ENCODE results near the gene EBI3. TPM values are rescaled to one million over a fixed set of nuclear protein-coding genes. Genes with fewer than 3 reads are reported as not detected.
A peak's percentile ranks its signal among the peaks of the same experiment; 100 is the strongest.
"Not testable (repeated sequence)": the region's sequence is repeated elsewhere in the genome, so short reads cannot be mapped to it uniquely, and the experiment has no call there.

The EBI3 gene
- total RNA-seq, 2 experiments from 2014 or later, result 14.5 to 16.8 TPM

DNA sequence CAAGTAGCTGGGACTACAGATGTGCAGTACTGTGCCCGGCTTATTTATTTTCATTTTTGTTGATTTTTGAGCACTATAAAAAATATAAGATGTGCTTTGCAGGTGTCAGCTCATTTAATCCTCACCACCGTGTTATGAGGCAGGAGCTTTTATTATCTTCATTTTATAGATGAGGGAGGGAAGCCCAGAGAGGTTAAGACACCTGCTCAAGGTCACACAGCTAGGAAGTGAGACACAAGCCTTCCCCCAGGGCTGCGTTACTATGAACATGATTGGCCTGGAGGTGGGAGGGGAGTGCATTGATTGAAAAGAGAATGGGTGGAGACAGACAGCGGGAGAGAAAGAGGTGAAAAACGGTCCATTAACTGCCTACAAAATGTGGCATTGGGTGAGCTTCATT, 39.7 kb upstream of the EBI3 start:
- H3K4me1 Mint-ChIP-seq, result no peaks in the 10 kb centered on the region
- no peak overlapping the region for H3K27ac Mint-ChIP-seq
- POLR2A ChIA-PET, result no interaction called here
- ATAC-seq, result no peak
- no peaks in the 10 kb centered on the region for H3K9me3 Mint-ChIP-seq (ENCODE audit: low read depth)
- no peak for DNase-seq
- H3K27me3 Mint-ChIP-seq, result peaks cover 10% of the 10 kb centered on the region
- no peaks in the 10 kb centered on the region for H3K36me3 Mint-ChIP-seq (ENCODE audit: low read depth)
- intact Hi-C loops (cut with DNase I, micrococcal nuclease), result no loop called here
- H3K4me3 Mint-ChIP-seq, result no peak overlapping the region
- CTCF ChIA-PET, result interaction anchor here (0.6 to 1.0 kb wide), 3 partner anchors 15 to 386 kb away, joined by 3 read pairs; no protein-coding TSS in a partner anchor

GRCh38 chr19:4192537-4192936, 36.8 kb upstream of the EBI3 start:
- peaks cover 28% of the 10 kb centered on the region for H3K27me3 Mint-ChIP-seq
- ATAC-seq; H3K27ac Mint-ChIP-seq; H3K9me3 Mint-ChIP-seq (ENCODE audit: low read depth); H3K36me3 Mint-ChIP-seq (ENCODE audit: low read depth); POLR2A ChIA-PET; DNase-seq; intact Hi-C loops (cut with DNase I, micrococcal nuclease); H3K4me1 Mint-ChIP-seq; H3K4me3 Mint-ChIP-seq: not testable (repeated sequence)
- CTCF ChIA-PET, result interaction anchor here (0.6 kb wide), 2 partner anchors 42 to 60 kb away, joined by 3 read pairs; no protein-coding TSS in a partner anchor

DNA sequence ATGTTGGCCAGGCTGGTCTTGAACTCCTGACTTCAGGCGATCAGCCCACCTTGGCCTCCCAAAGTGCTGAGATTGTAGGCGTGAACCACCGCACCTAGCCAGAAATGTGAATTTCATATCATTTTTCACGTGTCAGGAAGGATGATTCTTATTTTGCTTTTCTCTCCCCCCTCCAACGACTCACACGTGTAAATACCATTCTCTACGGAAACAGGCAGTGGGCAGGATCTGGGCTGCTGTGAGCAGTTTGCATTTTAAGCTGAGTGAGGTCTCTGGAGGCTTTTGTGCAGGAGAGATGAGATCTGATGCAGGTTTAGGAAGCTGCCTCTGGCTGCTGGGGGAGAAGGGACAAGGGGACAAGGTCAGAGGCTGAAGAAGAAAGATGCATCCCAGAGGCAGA, 35.0 kb upstream of the EBI3 start:
- no peak overlapping the region for H3K4me3 Mint-ChIP-seq
- DNase-seq (no peak), ATAC-seq (no peak)
- H3K4me1 Mint-ChIP-seq, result peaks cover 8% of the 10 kb centered on the region
- POLR2A ChIA-PET, result no interaction called here
- no peaks in the 10 kb centered on the region for H3K36me3 Mint-ChIP-seq (ENCODE audit: low read depth)
- H3K27ac Mint-ChIP-seq, result no peak overlapping the region
- CTCF ChIA-PET, result interaction anchor here (0.7 to 0.8 kb wide), 2 partner anchors 276 to 860 kb away, joined by 3 read pairs; no protein-coding TSS in a partner anchor
- peaks cover 9% of the 10 kb centered on the region for H3K9me3 Mint-ChIP-seq (ENCODE audit: low read depth)
- intact Hi-C loops (cut with DNase I, micrococcal nuclease), result no loop called here
- peaks cover 38% of the 10 kb centered on the region for H3K27me3 Mint-ChIP-seq

DNA sequence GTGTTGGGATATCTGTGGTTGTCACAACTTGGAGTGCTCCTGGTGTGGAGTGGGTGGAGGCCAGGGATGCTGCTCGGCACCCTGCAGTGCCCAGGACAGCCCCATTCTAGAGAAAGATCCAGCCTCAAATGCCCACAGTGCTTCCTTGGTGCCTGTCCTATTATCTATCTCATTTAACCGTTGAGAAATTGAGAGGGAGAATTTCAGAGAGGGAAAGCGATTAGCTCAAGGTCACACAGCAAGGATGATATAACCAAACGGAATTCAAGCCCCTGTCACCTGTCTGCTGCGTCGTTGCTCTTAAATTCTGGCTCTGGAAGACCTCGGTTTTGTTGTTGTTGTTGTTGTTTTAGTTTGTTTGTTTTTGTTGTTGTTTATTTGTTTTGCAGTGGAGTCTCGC, 33.3 kb upstream of the EBI3 start:
- Mint-ChIP-seq H3K36me3 (ENCODE audit: low read depth) (no peaks in the 10 kb centered on the region), H3K27ac (no peak overlapping the region), H3K9me3 (ENCODE audit: low read depth) (peaks cover 9% of the 10 kb centered on the region), H3K4me1 (peaks cover 8% of the 10 kb centered on the region), H3K4me3 (no peak overlapping the region), H3K27me3 (peaks cover 43% of the 10 kb centered on the region)
- ChIA-PET POLR2A (no interaction called here), CTCF (interaction anchor here (1.2 kb wide), 1 partner anchor 10 kb away, joined by 4 read pairs; no protein-coding TSS in a partner anchor)
- intact Hi-C loops (cut with DNase I, micrococcal nuclease), result no loop called here
- ATAC-seq, result no peak
- no peak for DNase-seq

- ChIA-PET CTCF (no interaction called here), POLR2A (no interaction called here)
- peaks cover 43% of the 10 kb centered on the region for H3K27me3 Mint-ChIP-seq
- no peak for ATAC-seq
- no peak overlapping the region for H3K4me3 Mint-ChIP-seq
- peaks cover 8% of the 10 kb centered on the region for H3K4me1 Mint-ChIP-seq
- H3K36me3 Mint-ChIP-seq (ENCODE audit: low read depth), result no peaks in the 10 kb centered on the region
- H3K27ac Mint-ChIP-seq, result no peak overlapping the region
- no peak for DNase-seq
- H3K9me3 Mint-ChIP-seq (ENCODE audit: low read depth), result peaks cover 9% of the 10 kb centered on the region
- intact Hi-C loops (cut with DNase I, micrococcal nuclease), result no loop called here
Observed at GRCh38 chr19:4196587-4197148, 32.7 kb upstream of the EBI3 start.

- DNase-seq, result no peak
- ChIA-PET POLR2A (no interaction called here), CTCF (no interaction called here)
- intact Hi-C loops (cut with DNase I, micrococcal nuclease), result no loop called here
- Mint-ChIP-seq H3K27me3 (peaks cover 43% of the 10 kb centered on the region), H3K27ac (no peak overlapping the region), H3K4me1 (peaks cover 8% of the 10 kb centered on the region), H3K4me3 (no peak overlapping the region), H3K9me3 (ENCODE audit: low read depth) (peaks cover 9% of the 10 kb centered on the region), H3K36me3 (ENCODE audit: low read depth) (no peaks in the 10 kb centered on the region)
- no peak for ATAC-seq
Observed at GRCh38 chr19:4197228-4197624, 32.1 kb upstream of the EBI3 start.

- H3K9me3 Mint-ChIP-seq (ENCODE audit: low read depth), result peaks cover 9% of the 10 kb centered on the region
- intact Hi-C loops (cut with DNase I, micrococcal nuclease), result no loop called here
- H3K4me3 Mint-ChIP-seq, result no peak overlapping the region
- H3K27me3 Mint-ChIP-seq, result peaks cover 43% of the 10 kb centered on the region
- DNase-seq (peak; percentile 52), ATAC-seq (peak; percentile 71)
- no peak overlapping the region for H3K27ac Mint-ChIP-seq
- ChIA-PET POLR2A (no interaction called here), CTCF (no interaction called here)
- peaks cover 8% of the 10 kb centered on the region for H3K4me1 Mint-ChIP-seq
- H3K36me3 Mint-ChIP-seq (ENCODE audit: low read depth), result no peaks in the 10 kb centered on the region
Observed at GRCh38 chr19:4197625-4198466, 31.5 kb upstream of the EBI3 start.

DNA sequence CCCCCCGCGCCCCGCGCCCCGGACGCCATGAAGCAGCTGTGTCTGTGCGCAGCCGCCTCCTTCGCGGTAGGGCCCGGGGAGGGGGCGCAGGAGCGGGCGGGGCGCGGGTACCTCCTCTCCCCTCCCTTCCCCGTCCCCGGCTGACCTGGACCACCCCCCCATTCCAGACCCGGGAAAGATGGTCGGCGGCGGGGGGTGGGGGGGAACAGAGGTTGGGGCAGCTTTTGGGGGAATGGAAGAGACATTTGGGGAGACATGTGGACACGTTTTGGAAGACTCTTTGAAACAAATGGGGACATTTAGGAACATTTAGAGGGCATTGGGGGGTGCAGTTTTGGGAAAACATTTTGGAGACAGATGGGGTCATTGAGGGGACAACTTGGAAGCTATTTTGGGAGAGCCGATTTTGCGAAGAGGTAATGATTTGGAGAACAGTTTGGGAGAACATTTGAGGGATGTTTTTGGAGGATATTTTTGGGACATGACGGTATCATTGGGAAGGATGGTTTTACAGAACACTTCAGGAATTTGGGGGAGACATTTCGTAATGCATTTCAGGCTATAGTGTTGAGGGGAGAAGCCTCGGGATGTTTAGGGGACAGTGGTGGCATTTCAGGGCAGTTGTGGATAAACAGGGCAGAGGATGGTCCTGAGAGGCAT, 30.7 kb upstream of the EBI3 start:
- no peak overlapping the region for H3K4me3 Mint-ChIP-seq
- peaks cover 8% of the 10 kb centered on the region for H3K4me1 Mint-ChIP-seq
- ATAC-seq (no peak), DNase-seq (no peak)
- CTCF ChIA-PET, result no interaction called here
- no peak overlapping the region for H3K27ac Mint-ChIP-seq
- POLR2A ChIA-PET, result no interaction called here
- intact Hi-C loops (cut with DNase I, micrococcal nuclease), result no loop called here
- no peaks in the 10 kb centered on the region for H3K36me3 Mint-ChIP-seq (ENCODE audit: low read depth)
- peaks cover 9% of the 10 kb centered on the region for H3K9me3 Mint-ChIP-seq (ENCODE audit: low read depth)
- H3K27me3 Mint-ChIP-seq, result peaks cover 40% of the 10 kb centered on the region

DNA sequence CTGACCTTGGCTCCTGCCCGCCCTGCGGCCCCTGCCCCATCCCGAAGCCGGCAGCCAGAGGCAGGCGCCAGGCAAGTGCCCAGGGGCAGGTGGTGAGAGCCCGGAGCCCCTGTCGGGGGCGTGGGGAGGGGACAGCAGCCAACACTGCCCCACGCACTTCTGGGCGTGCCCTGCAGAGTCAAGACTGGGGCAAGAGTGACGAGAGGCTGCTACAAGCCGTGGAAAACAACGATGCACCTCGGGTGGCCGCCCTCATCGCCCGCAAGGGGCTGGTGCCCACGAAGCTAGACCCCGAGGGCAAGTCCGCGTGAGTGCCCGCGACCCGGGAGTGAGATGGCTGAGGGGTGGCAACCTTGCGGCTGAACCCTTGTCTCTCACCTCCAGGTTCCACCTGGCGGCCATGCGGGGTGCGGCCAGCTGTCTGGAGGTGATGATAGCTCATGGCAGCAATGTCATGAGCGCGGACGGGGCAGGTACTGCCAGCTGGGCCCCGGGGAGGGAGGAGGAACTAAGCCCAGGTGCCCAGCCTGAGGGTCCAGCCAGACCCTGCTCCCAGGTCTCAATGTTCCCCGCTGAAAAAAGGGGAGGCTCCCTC, 29.5 kb upstream of the EBI3 start:
- ATAC-seq (no peak), DNase-seq (no peak)
- POLR2A ChIA-PET, result no interaction called here
- Mint-ChIP-seq H3K27ac (no peak overlapping the region), H3K4me3 (no peak overlapping the region), H3K27me3 (peaks cover 34% of the 10 kb centered on the region), H3K36me3 (ENCODE audit: low read depth) (no peaks in the 10 kb centered on the region), H3K9me3 (ENCODE audit: low read depth) (peaks cover 9% of the 10 kb centered on the region), H3K4me1 (peaks cover 8% of the 10 kb centered on the region)
- intact Hi-C loops (cut with DNase I, micrococcal nuclease), result loop anchor here in 1 of 2 experiments (5.0 to 10.0 kb wide), 2 partner anchors 32 to 55 kb away; no protein-coding TSS in a partner anchor
- CTCF ChIA-PET, result interaction anchor here (1.4 to 2.3 kb wide), 2 partner anchors 12 to 214 kb away, joined by 7 read pairs; partner anchors contain the start of gene EEF2

- ATAC-seq (no peak), DNase-seq (no peak)
- Mint-ChIP-seq H3K4me3 (no peak overlapping the region), H3K36me3 (ENCODE audit: low read depth) (no peaks in the 10 kb centered on the region), H3K27me3 (peaks cover 30% of the 10 kb centered on the region), H3K27ac (no peak overlapping the region), H3K9me3 (ENCODE audit: low read depth) (peaks cover 9% of the 10 kb centered on the region), H3K4me1 (peaks cover 8% of the 10 kb centered on the region)
- ChIA-PET CTCF (interaction anchor here (0.6 to 2.3 kb wide), 7 partner anchors 10 to 215 kb away, joined by 3 to 8 read pairs (median 4); partner anchors contain the start of gene EEF2), POLR2A (interaction anchor here (0.6 kb wide), 1 partner anchor 355 kb away, joined by 4 read pairs; no protein-coding TSS in a partner anchor)
- intact Hi-C loops (cut with DNase I, micrococcal nuclease), result loop anchor here in 1 of 2 experiments (5.0 to 10.0 kb wide), 2 partner anchors 34 to 56 kb away; no protein-coding TSS in a partner anchor
Observed at GRCh38 chr19:4200940-4201542, 28.3 kb upstream of the EBI3 start.

- H3K36me3 Mint-ChIP-seq (ENCODE audit: low read depth), result no peaks in the 10 kb centered on the region
- H3K27me3 Mint-ChIP-seq, result peaks cover 25% of the 10 kb centered on the region
- no peak overlapping the region for H3K4me3 Mint-ChIP-seq
- peaks cover 9% of the 10 kb centered on the region for H3K9me3 Mint-ChIP-seq (ENCODE audit: low read depth)
- H3K27ac Mint-ChIP-seq, result no peak overlapping the region
- DNase-seq (no peak), ATAC-seq (no peak)
- CTCF ChIA-PET, result interaction anchor here (0.5 to 1.8 kb wide), 8 partner anchors 11 to 353 kb away, joined by 3 to 8 read pairs (median 4); partner anchors contain the start of gene EEF2
- POLR2A ChIA-PET, result interaction anchor here (0.6 kb wide), 2 partner anchors 355 to 461 kb away, joined by 3 to 4 read pairs; no protein-coding TSS in a partner anchor
- intact Hi-C loops (cut with DNase I, micrococcal nuclease), result loop anchor here in 1 of 2 experiments (5.0 to 10.0 kb wide), 2 partner anchors 34 to 57 kb away; no protein-coding TSS in a partner anchor
- peaks cover 8% of the 10 kb centered on the region for H3K4me1 Mint-ChIP-seq
Observed at GRCh38 chr19:4201798-4202197, 27.5 kb upstream of the EBI3 start.
